HG03039 (cell line): ENCODE data around the gene NEURL1.

ENCODE experiments used
- ATAC-seq: cut with Tn5 transposase; IDR thresholded peaks from one replicate; pipeline ENCODE4 v1.9.1; 2021; ENCODE audit warnings: mild to moderate bottlenecking, moderate library complexity; ENCODE audit not compliant: unreplicated experiment

NEURL1 gene

GRCh38 chr10:103559776-103560175, 66.3 kb downstream of the NEURL1 start:
- ATAC-seq = no peak

- no peak for ATAC-seq
Observed at GRCh38 chr10:103560886-103561285, 67.4 kb downstream of the NEURL1 start.

GRCh38 chr10:103562383-103562782, 68.9 kb downstream of the NEURL1 start:
- no peak for ATAC-seq

- no peak for ATAC-seq
Observed at GRCh38 chr10:103563231-103564115, 70.0 kb downstream of the NEURL1 start.

GRCh38 chr10:103564116-103564501, 70.6 kb downstream of the NEURL1 start:
- no peak for ATAC-seq

- ATAC-seq = no peak
Observed at GRCh38 chr10:103564776-103565520, 71.4 kb downstream of the NEURL1 start.

DNA sequence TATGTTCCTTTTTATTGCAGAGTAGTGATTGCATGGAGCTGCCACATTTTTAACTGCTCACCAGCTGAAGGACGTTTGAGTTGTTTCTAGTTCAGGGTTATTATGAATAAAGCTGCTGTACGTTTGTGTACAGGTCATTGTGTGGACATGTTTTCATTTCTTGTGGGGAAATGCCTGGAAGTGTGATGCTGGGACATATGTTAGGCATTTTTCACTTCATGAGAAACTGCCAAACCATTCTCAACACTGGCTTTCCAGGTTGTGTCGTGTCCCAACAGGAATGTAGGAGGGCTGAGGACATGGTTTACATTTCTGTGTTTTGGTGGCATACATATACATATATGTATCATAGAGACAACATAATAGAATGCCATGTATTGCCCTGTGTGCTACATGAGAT, 73.0 kb downstream of the NEURL1 start:
- no peak for ATAC-seq

DNA sequence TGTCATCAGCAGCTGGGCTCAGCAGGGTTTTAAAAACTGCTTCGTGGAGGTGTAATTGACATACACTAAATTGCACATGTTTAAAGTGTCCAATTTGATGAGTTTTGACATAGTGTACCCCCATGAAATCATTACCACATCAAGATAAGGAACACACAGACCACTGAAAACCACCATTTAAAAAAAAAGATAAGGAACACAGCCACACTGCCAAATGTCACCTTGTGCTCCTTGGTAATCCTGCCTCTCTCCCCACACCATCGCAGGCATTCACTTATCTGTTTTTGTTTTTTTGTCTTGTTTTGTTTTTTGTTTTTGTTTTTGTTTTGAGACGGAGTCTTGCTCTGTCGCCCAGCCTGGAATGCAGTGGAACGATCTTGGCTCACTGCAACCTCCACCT, 75.0 kb downstream of the NEURL1 start:
- ATAC-seq = no peak

DNA sequence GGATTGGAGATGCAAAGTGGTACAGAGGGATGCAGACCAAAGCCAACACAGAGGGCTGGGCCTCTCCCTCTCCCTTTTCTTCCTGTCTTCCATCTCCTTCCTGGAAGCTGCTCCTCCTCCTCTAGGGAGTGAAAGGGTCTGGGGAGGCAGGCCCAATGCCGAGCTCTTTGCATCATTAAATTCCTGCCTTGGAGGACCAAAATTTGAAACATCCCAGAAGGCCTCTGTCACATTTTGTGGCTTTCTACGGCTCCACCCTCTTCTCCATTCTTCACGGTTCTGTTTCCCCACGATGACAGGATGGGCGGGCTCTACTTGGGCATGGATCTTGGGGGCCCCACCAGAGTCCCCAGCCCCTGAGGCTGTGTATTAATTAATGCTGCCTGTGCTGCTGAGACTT, 76.4 kb downstream of the NEURL1 start:
- ATAC-seq = no peak

DNA sequence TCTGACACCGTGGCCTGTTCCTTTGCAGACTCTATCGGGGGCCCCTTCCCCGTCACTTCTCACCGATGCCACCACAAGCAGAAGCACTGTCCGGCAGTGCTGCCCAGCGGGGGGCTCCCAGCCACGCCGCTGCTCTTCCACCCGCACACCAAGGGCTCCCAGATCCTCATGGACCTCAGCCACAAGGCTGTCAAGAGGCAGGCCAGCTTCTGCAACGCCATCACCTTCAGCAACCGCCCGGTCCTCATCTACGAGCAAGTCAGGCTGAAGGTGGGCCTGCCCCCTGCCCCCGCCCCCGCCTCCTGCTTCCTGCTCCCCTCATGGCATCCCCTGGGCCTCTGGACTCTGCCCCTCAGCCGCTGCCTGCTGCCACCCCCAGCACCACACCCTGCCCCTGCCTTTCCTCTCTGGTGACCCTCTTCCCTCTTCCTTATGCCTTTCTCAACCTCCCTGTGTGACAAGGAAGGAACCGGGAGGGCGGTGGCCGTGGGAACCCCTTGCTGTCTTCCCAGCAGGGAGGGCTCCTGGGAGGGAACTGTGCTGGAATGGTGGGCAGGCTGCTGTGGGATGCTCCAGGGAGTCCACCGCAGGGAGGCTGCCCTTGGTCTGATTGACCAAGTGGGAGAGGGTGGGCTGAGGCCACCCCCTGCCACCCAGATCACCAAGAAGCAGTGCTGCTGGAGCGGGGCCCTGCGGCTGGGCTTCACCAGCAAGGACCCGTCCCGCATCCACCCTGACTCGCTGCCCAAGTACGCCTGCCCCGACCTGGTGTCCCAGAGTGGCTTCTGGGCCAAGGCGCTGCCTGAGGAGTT, 77.5 kb downstream of the NEURL1 start:
- ATAC-seq = no peak

DNA sequence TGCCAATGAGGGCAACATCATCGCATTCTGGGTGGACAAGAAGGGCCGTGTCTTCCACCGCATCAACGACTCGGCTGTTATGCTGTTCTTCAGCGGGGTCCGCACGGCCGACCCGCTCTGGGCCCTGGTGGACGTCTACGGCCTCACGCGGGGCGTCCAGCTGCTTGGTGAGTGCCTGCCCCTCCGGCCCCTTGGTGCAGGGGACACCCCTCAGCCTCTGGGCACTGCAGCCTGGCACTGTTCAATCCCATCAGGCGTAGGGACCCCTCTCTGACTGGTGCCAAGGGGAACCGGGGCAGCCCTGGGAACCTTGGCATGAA, 78.1 kb downstream of the NEURL1 start:
- no peak for ATAC-seq

- no peak for ATAC-seq
Observed at GRCh38 chr10:103572347-103573204, 79.1 kb downstream of the NEURL1 start.

DNA sequence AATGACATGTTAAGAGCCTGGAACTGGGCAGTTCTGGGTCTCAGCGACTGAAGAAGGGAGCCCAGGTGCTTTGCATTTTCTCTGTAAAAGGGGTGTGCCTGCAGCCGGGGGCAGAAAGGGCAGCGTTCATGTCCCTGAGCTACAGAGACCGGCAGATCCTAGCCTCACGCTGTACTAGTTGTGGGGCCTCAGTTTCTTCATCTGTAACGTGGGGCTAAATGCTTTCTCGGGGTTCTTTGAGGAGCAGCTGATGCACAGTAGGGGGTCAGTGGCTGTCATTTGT, 79.6 kb downstream of the NEURL1 start:
- no peak for ATAC-seq

GRCh38 chr10:103574097-103575061, 80.9 kb downstream of the NEURL1 start:
- ATAC-seq = no peak

DNA sequence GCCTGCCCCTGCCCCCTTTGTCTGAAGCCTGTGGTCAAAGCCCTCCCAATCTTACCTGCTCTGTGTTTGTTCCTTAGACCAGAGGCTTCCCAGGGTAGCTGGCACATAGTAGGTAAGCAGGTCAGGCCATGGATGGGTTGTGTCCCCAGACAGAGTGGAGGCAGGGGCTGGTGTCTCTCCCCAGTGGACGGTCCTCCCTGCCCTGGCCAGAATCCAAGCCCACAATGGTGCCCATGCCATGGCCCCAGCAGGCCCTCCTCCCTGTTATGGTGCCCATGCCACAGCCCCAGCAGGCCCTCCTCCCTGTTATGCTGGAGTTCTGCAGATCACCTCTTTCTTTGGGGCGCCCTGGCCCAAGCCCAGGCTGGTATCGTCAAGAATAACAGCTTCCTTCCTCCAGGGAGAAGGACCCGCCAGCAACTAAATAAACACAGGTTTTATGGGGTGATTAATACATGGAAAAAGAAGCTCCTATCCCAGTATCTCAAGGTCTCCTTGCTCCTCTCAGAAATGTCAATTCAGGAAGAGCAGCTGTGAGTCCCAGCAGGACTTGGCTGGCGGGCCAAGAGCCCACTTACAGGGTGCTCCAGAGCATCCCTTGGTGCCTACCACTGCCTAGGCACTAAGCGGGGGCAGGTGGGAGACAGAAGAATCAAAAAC, 82.0 kb downstream of the NEURL1 start:
- no peak for ATAC-seq

DNA sequence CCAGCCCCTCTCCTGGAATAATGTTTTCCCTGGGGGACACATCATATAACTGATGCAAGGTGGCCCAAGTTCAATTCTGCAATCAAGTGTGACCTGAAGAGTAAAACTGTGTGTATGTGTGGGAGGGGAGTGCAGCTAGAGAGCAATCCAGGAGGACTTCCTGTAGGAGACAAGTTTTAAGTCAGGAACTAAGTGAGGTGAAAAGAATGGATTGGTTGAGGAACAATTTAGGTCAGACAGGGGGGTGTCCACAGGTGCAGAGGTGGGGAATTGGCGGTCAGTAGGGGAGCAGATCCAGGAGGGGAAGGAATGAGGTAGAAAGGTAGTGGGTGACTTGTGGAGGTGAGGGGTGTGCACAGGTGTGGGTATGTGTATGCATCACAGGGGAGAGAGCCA, 82.6 kb downstream of the NEURL1 start:
- ATAC-seq = no peak

- no peak for ATAC-seq
Observed at GRCh38 chr10:103576862-103577261, 83.4 kb downstream of the NEURL1 start.

DNA sequence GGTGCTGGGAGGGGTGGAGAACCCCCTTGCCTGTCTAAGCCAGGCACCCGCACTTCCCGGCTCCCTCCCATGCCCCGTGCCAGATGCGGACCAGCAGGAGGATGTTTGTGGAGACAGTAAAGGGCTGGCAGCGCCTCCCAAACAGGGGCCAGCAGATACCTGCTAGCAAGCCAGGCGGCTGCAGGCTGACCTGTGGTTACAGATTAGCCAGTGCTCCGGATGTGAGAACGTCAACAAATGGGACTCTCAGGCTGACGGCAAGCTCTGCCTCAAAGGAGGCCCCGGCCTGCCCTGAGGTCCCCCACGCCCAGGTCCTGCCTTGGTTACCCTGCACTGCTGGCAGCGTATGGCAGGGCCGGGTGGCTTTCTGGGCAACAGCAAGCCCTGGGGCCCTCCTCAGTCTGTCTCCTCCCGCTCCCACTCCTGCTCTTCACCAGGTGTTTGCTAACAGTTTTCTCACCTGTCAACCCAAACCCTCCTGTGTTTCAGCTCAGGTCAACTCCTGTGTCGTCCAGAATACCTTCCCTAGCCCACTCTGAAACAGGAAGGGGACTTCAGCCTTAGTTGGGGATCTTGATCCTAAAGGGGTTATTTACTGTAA, 85.4 kb downstream of the NEURL1 start:
- no peak for ATAC-seq

DNA sequence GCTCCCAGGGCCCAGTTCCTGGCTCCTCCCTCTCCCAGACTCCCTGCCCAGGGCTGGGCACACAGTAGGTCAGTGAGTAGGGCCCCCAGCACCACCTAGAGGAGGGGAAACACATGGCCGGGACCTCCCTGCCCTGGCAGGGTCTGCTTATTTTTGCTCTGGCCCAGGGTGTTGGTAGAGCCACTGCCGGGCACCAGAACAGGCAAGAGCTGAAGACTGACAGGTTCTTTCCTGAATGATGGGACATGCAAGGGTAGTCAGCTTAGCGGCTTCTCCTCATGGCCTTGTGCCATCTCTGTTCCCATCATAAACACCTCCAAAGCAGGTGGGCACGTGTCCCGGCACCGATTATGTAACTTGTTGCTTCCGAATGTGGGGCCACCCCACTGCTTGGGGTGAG, 86.5 kb downstream of the NEURL1 start:
- no peak for ATAC-seq
